ENCODE measurements around the gene RSF1.
A peak's percentile ranks its signal among the peaks of the same experiment; 100 is the strongest.

The RSF1 gene, protein sequence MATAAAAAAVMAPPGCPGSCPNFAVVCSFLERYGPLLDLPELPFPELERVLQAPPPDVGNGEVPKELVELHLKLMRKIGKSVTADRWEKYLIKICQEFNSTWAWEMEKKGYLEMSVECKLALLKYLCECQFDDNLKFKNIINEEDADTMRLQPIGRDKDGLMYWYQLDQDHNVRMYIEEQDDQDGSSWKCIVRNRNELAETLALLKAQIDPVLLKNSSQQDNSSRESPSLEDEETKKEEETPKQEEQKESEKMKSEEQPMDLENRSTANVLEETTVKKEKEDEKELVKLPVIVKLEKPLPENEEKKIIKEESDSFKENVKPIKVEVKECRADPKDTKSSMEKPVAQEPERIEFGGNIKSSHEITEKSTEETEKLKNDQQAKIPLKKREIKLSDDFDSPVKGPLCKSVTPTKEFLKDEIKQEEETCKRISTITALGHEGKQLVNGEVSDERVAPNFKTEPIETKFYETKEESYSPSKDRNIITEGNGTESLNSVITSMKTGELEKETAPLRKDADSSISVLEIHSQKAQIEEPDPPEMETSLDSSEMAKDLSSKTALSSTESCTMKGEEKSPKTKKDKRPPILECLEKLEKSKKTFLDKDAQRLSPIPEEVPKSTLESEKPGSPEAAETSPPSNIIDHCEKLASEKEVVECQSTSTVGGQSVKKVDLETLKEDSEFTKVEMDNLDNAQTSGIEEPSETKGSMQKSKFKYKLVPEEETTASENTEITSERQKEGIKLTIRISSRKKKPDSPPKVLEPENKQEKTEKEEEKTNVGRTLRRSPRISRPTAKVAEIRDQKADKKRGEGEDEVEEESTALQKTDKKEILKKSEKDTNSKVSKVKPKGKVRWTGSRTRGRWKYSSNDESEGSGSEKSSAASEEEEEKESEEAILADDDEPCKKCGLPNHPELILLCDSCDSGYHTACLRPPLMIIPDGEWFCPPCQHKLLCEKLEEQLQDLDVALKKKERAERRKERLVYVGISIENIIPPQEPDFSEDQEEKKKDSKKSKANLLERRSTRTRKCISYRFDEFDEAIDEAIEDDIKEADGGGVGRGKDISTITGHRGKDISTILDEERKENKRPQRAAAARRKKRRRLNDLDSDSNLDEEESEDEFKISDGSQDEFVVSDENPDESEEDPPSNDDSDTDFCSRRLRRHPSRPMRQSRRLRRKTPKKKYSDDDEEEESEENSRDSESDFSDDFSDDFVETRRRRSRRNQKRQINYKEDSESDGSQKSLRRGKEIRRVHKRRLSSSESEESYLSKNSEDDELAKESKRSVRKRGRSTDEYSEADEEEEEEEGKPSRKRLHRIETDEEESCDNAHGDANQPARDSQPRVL (N-terminal part only)

DNA sequence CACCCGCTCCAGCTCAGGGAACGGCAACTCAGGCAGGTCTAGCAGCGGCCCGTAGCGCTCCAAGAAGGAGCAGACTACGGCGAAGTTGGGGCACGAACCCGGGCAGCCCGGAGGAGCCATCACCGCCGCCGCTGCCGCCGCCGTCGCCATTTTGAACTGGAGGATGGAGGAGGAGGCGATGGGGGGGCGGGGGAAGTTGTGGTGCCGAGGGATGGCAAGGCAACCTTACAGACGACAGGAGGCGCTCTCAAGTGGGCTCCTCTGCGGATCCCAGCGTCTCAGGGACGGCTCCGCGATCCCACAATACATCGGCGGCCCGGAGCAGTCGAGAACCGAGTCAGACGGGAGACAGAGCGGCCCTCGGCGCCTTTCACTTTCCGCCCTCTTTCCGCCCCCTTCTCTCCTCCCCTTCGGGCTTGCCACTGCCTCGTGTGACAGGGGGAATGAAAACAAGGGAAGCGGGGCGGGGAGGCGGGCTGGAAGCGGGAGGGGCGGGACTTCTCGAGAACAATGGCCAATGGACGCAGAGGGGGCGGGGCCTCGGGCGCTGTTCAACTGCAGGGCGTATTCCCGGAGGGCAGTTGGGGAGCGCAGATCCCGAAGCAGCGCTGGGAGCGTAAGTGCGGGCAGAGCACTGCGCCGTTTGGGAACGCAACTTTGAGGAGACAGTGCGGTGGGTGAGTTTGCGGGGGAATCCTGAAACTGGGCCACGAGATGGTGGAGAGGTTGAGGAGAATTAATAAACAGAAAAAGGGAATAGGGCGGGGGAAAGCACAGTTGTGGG, at the start of gene RSF1, which contains the start of gene AAMDC:
TSS of gene RSF1 (minus strand) at position 158 of the 784 bp plus-strand sequence. CDS start at position 150, 8 bp downstream.
TSS of gene AAMDC (plus strand) at position 580 of the 784 bp plus-strand sequence. CDS start 21,353 bp downstream, outside the sequence.
- POLR2A ChIA-PET, result interaction anchor here (0.5 to 2.4 kb wide), 3 partner anchors 174 to 367 kb away, joined by 3 to 19 read pairs (median 8); partner anchors contain the start of genes INTS4 and KCTD21
- TF ChIP-seq ZFP37 (tag by site-specific recombination; IDR thresholded peaks at IDR 0.05) (peak; percentile 43; the same call in 1 of the 2 replicates), ZNF660 (tag by site-specific recombination; IDR thresholded peaks at IDR 0.05) (peak; percentile 77; the same call in 1 of the 2 replicates), HOXC10 (CRISPR knock-in tag; IDR thresholded peaks at IDR 0.05) (no peak), ZNF600 (tag by site-specific recombination; IDR thresholded peaks at IDR 0.05) (peak; percentile 92), ZNF221 (tag by site-specific recombination; IDR thresholded peaks at IDR 0.05; ENCODE audit: borderline replicate concordance) (no peak), ZNF362 (tag by site-specific recombination; IDR thresholded peaks at IDR 0.05) (no peak), ZNF768 (tag by site-specific recombination; IDR thresholded peaks at IDR 0.05) (no peak), EGR2 (tag by site-specific recombination; IDR thresholded peaks at IDR 0.05; ENCODE audit: low read depth) (peak; percentile 69), HOXD13 (CRISPR knock-in tag; IDR thresholded peaks at IDR 0.05; ENCODE audit: borderline replicate concordance) (no peak), IKZF3 (tag by site-specific recombination; IDR thresholded peaks at IDR 0.05) (peak; percentile 88), ZNF629 (tag by site-specific recombination; IDR thresholded peaks at IDR 0.05) (peak; percentile 42; the same call in 1 of the 2 replicates), ZNF157 (tag by site-specific recombination; IDR thresholded peaks at IDR 0.05) (no peak), FEZF1 (tag by site-specific recombination; IDR thresholded peaks at IDR 0.05) (peak; percentile 64), REST (tag by site-specific recombination; IDR thresholded peaks at IDR 0.05) (peak; percentile 59), ZNF561 (tag by site-specific recombination; IDR thresholded peaks at IDR 0.05; ENCODE audit: borderline replicate concordance) (peak; percentile 68; the same call in 1 of the 2 replicates), ZNF510 (tag by site-specific recombination; IDR thresholded peaks at IDR 0.05; ENCODE audit: insufficient replicate concordance) (no peak), MYNN (tag by site-specific recombination; IDR thresholded peaks at IDR 0.05; ENCODE audit: borderline replicate concordance) (no peak), ZBTB17 (tag by site-specific recombination; IDR thresholded peaks at IDR 0.05) (peak; percentile 98)
- TF ChIP-seq, protein P1, sequence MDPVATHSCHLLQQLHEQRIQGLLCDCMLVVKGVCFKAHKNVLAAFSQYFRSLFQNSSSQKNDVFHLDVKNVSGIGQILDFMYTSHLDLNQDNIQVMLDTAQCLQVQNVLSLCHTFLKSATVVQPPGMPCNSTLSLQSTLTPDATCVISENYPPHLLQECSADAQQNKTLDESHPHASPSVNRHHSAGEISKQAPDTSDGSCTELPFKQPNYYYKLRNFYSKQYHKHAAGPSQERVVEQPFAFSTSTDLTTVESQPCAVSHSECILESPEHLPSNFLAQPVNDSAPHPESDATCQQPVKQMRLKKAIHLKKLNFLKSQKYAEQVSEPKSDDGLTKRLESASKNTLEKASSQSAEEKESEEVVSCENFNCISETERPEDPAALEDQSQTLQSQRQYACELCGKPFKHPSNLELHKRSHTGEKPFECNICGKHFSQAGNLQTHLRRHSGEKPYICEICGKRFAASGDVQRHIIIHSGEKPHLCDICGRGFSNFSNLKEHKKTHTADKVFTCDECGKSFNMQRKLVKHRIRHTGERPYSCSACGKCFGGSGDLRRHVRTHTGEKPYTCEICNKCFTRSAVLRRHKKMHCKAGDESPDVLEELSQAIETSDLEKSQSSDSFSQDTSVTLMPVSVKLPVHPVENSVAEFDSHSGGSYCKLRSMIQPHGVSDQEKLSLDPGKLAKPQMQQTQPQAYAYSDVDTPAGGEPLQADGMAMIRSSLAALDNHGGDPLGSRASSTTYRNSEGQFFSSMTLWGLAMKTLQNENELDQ (tag by site-specific recombination; IDR thresholded peaks at IDR 0.05; ENCODE audit: low read depth), result no peak
- TF ChIP-seq, protein P2, sequence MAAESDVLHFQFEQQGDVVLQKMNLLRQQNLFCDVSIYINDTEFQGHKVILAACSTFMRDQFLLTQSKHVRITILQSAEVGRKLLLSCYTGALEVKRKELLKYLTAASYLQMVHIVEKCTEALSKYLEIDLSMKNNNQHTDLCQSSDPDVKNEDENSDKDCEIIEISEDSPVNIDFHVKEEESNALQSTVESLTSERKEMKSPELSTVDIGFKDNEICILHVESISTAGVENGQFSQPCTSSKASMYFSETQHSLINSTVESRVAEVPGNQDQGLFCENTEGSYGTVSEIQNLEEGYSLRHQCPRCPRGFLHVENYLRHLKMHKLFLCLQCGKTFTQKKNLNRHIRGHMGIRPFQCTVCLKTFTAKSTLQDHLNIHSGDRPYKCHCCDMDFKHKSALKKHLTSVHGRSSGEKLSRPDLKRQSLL (tag by site-specific recombination; IDR thresholded peaks at IDR 0.05), result no peak
- TF ChIP-seq, protein P3, sequence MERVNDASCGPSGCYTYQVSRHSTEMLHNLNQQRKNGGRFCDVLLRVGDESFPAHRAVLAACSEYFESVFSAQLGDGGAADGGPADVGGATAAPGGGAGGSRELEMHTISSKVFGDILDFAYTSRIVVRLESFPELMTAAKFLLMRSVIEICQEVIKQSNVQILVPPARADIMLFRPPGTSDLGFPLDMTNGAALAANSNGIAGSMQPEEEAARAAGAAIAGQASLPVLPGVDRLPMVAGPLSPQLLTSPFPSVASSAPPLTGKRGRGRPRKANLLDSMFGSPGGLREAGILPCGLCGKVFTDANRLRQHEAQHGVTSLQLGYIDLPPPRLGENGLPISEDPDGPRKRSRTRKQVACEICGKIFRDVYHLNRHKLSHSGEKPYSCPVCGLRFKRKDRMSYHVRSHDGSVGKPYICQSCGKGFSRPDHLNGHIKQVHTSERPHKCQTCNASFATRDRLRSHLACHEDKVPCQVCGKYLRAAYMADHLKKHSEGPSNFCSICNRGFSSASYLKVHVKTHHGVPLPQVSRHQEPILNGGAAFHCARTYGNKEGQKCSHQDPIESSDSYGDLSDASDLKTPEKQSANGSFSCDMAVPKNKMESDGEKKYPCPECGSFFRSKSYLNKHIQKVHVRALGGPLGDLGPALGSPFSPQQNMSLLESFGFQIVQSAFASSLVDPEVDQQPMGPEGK (tag by site-specific recombination; IDR thresholded peaks at IDR 0.05), result peak; percentile 51

More for the DNA sequence above, at the start of gene RSF1, which contains the start of gene AAMDC:
- H3K4me1 ChIP-seq (ENCODE audit: control insufficient read depth, insufficient read depth, low read length), result no peaks in the 10 kb centered on the region
- peak within 1 kb of the TSS; percentile 94 for H3K27ac ChIP-seq (ENCODE audit: extremely low read depth, low read depth, low read length)
- CTCF ChIA-PET, result interaction anchor here (1.2 kb wide), 1 partner anchor 179 kb away, joined by 8 read pairs; no protein-coding TSS in a partner anchor
- no peaks in the 10 kb centered on the region for H3K9me3 ChIP-seq (ENCODE audit: control insufficient read depth, insufficient read depth, low read depth, low read length)
- no peaks in the 10 kb centered on the region for H3K36me3 ChIP-seq (ENCODE audit: control insufficient read depth in 2 of 2, insufficient read depth in 1 of 2, low read length in 2 of 2)
- H3K4me3 ChIP-seq (ENCODE audit: low read depth, low read length), result peak within 1 kb of the TSS; percentile 100

All from HEK293 (cell line).